Measurements from ENCODE around the gene FOXP1.
"Not testable (repeated sequence)": the region's sequence is repeated elsewhere in the genome, so short reads cannot be mapped to it uniquely, and the experiment has no call there.

DNA sequence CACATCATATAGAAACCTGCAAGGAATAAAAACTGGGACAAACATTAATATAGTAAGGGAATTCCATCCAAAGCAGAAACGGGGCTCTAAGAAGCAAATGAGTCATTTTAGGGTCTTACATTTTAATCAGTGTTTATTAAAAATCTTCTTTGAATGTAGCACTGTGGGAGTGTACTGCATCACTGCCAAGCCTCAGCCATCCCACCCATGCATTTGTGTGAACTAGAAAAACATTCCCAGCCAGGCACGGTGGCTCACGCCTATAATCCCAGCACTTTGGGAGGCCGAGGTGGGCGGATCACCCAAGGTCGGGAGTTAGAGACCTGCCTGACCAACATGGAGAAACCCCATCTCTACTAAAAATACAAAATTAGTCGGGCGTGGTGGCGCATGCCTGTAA, 57.1 kb downstream of the FOXP1 start:
- TF ChIP-seq CTCF (IDR thresholded peaks at IDR 0.05; ENCODE audit: low read depth, low read length); EZH2phosphoT487 (IDR thresholded peaks at IDR 0.05; ENCODE audit: low read depth): not testable (repeated sequence)

Data from OCI-LY3 (cell line).